Stimulated activated naive CD8-positive, alpha-beta T cell treated with anti-CD3 and anti-CD28 coated beads, Interleukin-15, Interleukin-2, amounts not matched to agents 100 U/mL and 50 U/mL, for 24 hours (primary cell): ENCODE measurements around the gene PARS2.

Experiments used
- ATAC-seq: fragments of 150-1000 bp; cut with Tn5 transposase; one replicate; pipeline ENCODE4 v1.10.0; 2021
- DNase-seq: peaks from one replicate; pipeline ENCODE4 v3.0.0; 2021

PARS2 gene

GRCh38 chr1:54736685-54737084, 27.6 kb downstream of the PARS2 start:
- ATAC-seq (no peak), DNase-seq (no peak)

GRCh38 chr1:54728027-54728426, 36.3 kb downstream of the PARS2 start:
- DNase-seq (no peak), ATAC-seq (no peak)

- ATAC-seq = no peak
- no peak for DNase-seq
These were observed 39.6 kb downstream of the PARS2 start for GRCh38 chr1:54724771-54725170.

- DNase-seq (no peak), ATAC-seq (no peak)
These were observed 40.3 kb downstream of the PARS2 start for GRCh38 chr1:54723985-54724384.

- DNase-seq (no peak), ATAC-seq (no peak)
These were observed 42.6 kb downstream of the PARS2 start for GRCh38 chr1:54721719-54722118.

GRCh38 chr1:54716299-54717047, 47.9 kb downstream of the PARS2 start:
- DNase-seq (no peak), ATAC-seq (peak; percentile 47)

GRCh38 chr1:54715493-54716298, 48.6 kb downstream of the PARS2 start, which contains the start of gene TTC4:
Gene TTC4 (plus strand): TSS chr1:54715861. CDS start chr1:54715909, 48 bp downstream.
- peak; percentile 96 for ATAC-seq
- peak; percentile 87 for DNase-seq

- no peak for ATAC-seq
- no peak for DNase-seq
These were observed 49.3 kb downstream of the PARS2 start for GRCh38 chr1:54714881-54715492.

- ATAC-seq (no peak), DNase-seq (no peak)
These were observed 52.8 kb downstream of the PARS2 start for GRCh38 chr1:54711536-54711935.

GRCh38 chr1:54710841-54711240, 53.5 kb downstream of the PARS2 start:
- ATAC-seq (no peak), DNase-seq (no peak)

GRCh38 chr1:54710434-54710833, 53.9 kb downstream of the PARS2 start:
- no peak for DNase-seq
- no peak for ATAC-seq

GRCh38 chr1:54709547-54710292, 54.6 kb downstream of the PARS2 start:
- DNase-seq (no peak), ATAC-seq (no peak)

- DNase-seq = no peak
- no peak for ATAC-seq
These were observed 55.9 kb downstream of the PARS2 start for GRCh38 chr1:54708385-54708784.
